Metanephros (tissue), 2 donors: ENCODE results near the gene CHCHD1. TPM values are rescaled to one million over a fixed set of nuclear protein-coding genes. Genes with fewer than 3 reads are reported as not detected.

Source experiments
- small RNA-seq: library from RNA; depleted of rRNA; stranded (forward); fragments of <200 nt; gene quantifications from one replicate; pipeline ENCODE3, GENCODE V24; 2014; ENCODE audit warnings: low replicate concordance
- total RNA-seq: library from RNA; depleted of rRNA; stranded (reverse); fragments of >200 nt; gene quantifications from one replicate; pipeline ENCODE4 v1.2.3, GENCODE V29; 2014

The CHCHD1 gene
- 28.3 TPM for total RNA-seq

GRCh38 chr10:73781879-73782748 lies at the start of gene CHCHD1:
CHCHD1 (plus strand) TSS chr10:73782048; CDS start chr10:73782076, 28 bp downstream.

DNA sequence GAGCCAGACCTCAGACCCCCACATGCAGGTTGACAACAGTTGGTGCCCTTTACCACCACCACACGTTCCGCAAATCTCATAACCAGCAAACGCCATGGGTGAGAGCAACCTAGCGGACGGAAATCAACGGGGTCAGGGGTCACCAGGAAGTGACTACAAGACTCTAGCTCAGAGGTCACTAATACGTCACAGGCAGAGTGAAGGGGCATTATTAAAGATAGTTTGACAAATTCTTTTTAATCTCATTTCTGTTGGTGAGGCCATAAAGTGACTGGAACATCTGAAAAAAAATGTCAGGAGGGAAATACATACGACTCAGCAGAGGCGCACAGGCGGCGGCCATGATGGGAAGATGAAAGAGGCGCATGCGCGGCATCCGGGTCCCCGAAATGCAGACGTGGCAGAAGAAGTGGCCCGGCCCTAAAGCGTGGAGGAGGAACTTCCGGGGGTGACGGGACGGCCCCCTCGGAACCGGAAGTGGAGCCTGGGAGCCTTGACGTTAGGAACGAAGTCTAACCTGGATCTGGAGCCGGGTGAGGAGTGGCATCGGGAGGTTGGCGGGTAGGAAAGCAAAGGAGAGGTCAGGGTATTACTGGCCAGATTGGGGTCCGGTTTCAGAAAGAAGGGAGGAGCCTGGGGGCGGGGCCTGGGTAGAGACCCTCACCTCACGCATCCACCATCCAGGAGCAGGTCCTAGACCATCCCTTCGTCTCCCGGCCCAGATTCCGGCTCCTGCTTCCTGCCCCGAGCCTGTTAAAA lies 37.8 kb upstream of the CHCHD1 start, which contains the start of gene SEC24C:
SEC24C (plus strand) TSS at position 468 of the 759 bp plus-strand sequence. CDS start 2,461 bp downstream, outside the sequence.

DNA sequence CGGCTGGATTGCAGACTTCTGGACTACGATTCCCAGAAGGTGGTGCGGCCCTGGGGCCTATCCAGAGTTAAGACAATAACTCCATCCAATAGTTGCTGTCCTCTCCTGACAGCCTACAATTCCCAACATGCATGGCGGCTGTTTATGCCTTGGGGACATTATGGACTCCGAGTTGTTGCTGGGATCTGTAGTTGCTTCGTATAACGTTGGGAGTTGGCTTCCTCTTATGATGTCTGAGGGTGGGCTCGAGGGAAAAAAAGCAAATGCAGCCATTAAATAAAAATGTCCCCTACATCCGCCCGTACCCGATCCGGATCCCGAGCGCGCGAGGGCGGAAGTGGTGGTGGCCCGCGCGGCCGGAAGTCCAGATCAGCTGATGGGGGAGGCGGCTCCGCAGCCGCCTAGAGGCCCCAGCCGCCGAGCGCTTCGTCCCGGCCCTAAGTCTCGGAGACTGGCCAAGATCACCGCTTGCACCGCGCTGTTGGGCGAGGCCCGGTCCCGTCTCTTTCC lies 3.4 kb downstream of the CHCHD1 start, which contains the start of gene ZSWIM8:
ZSWIM8 (plus strand) TSS at position 396 of the 510 bp plus-strand sequence. CDS start 273 bp downstream, outside the sequence.

Small RNAs within 50 kb of the gene (small RNA-seq; reads per million reads assigned to genes)
- not detected for gene AC022400.4
- not detected for gene AC022400.9
- not detected for gene ZSWIM8-AS1

Other genes with a start within 250 kb of the CHCHD1 start
- 23.5 TPM for gene USP54, start 190.7 kb upstream of the CHCHD1 start, total RNA-seq
- gene MYOZ1, start 140.6 kb upstream of the CHCHD1 start, total RNA-seq = 196 TPM
- gene SYNPO2L, start 126.0 kb upstream of the CHCHD1 start, total RNA-seq = 5.0 TPM
- 9.9 TPM for gene AGAP5, start 83.9 kb upstream of the CHCHD1 start, total RNA-seq
- 52.0 TPM for gene SEC24C, start 37.7 kb upstream of the CHCHD1 start, total RNA-seq
- 116 TPM for gene ZSWIM8, start 3.6 kb downstream of the CHCHD1 start, total RNA-seq
- 36.8 TPM for gene NDST2, start 29.6 kb downstream of the CHCHD1 start, total RNA-seq
- 25.4 TPM for gene CAMK2G, start 92.5 kb downstream of the CHCHD1 start, total RNA-seq
- 34.2 TPM for gene PLAU, start 129.1 kb downstream of the CHCHD1 start, total RNA-seq
- gene VCL, start 216.1 kb downstream of the CHCHD1 start, total RNA-seq = 150 TPM